ENCODE data around the gene D2HGDH.
"Not testable (repeated sequence)": the region's sequence is repeated elsewhere in the genome, so short reads cannot be mapped to it uniquely, and the experiment has no call there.

The D2HGDH gene

GRCh38 chr2:241788572-241788971 is 54.1 kb downstream of the D2HGDH start:
- peak overlapping the region; percentile 50 for H3K27ac ChIP-seq (ENCODE audit: low read depth, low read length)
- no peaks in the 10 kb centered on the region for H4K20me1 ChIP-seq (ENCODE audit: control insufficient read depth, insufficient read depth, low read depth, low read length)
- peak overlapping the region; percentile 30; the same call in 1 of the 2 replicates for H3K4me3 ChIP-seq (ENCODE audit: low read length)
- H3K9me2 ChIP-seq (replicated peaks; ENCODE audit: control insufficient read depth, low read length), result no peaks in the 10 kb centered on the region
- peak overlapping the region; percentile 56 for H3K4me2 ChIP-seq (ENCODE audit: low read length)
- no peaks in the 10 kb centered on the region for H3K36me3 ChIP-seq (ENCODE audit: control insufficient read depth, low read length)
- H3K27me3 ChIP-seq (ENCODE audit: control insufficient read depth, low read length), result no peaks in the 10 kb centered on the region
- no peaks in the 10 kb centered on the region for H3F3A ChIP-seq (ENCODE audit: control insufficient read depth, insufficient read depth)
- H3K9me3 ChIP-seq (ENCODE audit: control insufficient read depth, insufficient read depth, low read length), result peaks cover 5% of the 10 kb centered on the region
- peaks cover 20% of the 10 kb centered on the region for H3K4me1 ChIP-seq (ENCODE audit: control insufficient read depth, low read length)
- TF ChIP-seq CTCF (IDR thresholded peaks at IDR 0.05; ENCODE audit: low read depth, low read length, poor library complexity, severe bottlenecking), result no peak
- no peaks in the 10 kb centered on the region for H3K79me2 ChIP-seq (ENCODE audit: control insufficient read depth, low read length)

DNA sequence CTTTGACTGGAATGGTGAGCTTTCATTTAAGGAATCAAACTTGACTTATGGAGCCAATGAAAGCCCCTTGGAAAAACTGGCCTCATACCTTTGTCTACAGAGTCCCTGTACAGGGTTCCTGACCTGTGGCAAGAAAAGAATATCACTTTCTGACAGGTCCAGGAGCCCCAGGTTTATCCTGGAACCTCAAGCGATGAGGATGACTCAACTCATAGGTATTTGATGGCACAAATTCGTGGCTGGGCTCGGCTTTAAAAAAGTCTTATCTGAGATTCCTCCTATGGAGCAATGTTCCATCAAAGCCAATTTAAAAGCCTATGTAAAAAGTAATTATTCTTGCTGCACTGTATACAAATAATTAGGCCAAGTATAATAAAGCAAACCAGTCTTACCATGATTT is 57.0 kb downstream of the D2HGDH start:
- peaks cover 20% of the 10 kb centered on the region for H3K4me1 ChIP-seq (ENCODE audit: control insufficient read depth, low read length)
- H4K20me1 ChIP-seq (ENCODE audit: control insufficient read depth, insufficient read depth, low read depth, low read length); H3K36me3 ChIP-seq (ENCODE audit: control insufficient read depth, low read length); H3K4me3 ChIP-seq (ENCODE audit: low read length); H3K9me3 ChIP-seq (ENCODE audit: control insufficient read depth, insufficient read depth, low read length); H3K9me2 ChIP-seq (replicated peaks; ENCODE audit: control insufficient read depth, low read length); H3K4me2 ChIP-seq (ENCODE audit: low read length); H3K27me3 ChIP-seq (ENCODE audit: control insufficient read depth, low read length); H3F3A ChIP-seq (ENCODE audit: control insufficient read depth, insufficient read depth); H3K79me2 ChIP-seq (ENCODE audit: control insufficient read depth, low read length); H3K27ac ChIP-seq (ENCODE audit: low read depth, low read length): not testable (repeated sequence)

DNA sequence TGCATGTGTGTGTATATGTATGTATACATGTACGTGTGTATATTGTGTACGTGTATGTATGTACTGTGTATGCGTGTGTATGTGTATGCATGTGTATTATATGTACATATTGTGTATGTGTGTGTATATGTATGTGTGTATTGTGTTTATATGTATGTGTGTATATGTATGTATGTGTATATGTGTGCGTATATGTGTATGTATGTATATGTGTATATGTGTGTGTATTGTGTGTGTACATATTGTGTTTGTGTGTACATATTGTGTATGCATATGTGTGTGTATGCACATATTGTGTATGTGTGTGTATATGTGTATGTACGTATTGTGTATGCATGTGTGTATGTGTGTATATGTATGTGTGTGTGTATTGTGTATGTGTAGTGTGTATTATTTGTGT is 59.0 kb downstream of the D2HGDH start:
- peaks cover 12% of the 10 kb centered on the region for H3K4me1 ChIP-seq (ENCODE audit: control insufficient read depth, low read length)
- H3K9me2 ChIP-seq (replicated peaks; ENCODE audit: control insufficient read depth, low read length), result no peaks in the 10 kb centered on the region
- H3K36me3 ChIP-seq (ENCODE audit: control insufficient read depth, low read length), result no peaks in the 10 kb centered on the region
- H3K4me2 ChIP-seq (ENCODE audit: low read length), result no peak overlapping the region
- no peak overlapping the region for H3K27ac ChIP-seq (ENCODE audit: low read depth, low read length)
- no peak for TF ChIP-seq CTCF (IDR thresholded peaks at IDR 0.05; ENCODE audit: low read depth, low read length, poor library complexity, severe bottlenecking)
- TF ChIP-seq EZH2phosphoT487 (IDR thresholded peaks at IDR 0.05; ENCODE audit: borderline replicate concordance, low read length), result no peak
- no peak overlapping the region for H3K4me3 ChIP-seq (ENCODE audit: low read length)
- H3K79me2 ChIP-seq (ENCODE audit: control insufficient read depth, low read length), result no peaks in the 10 kb centered on the region
- H3K27me3 ChIP-seq (ENCODE audit: control insufficient read depth, low read length), result no peaks in the 10 kb centered on the region
- no peaks in the 10 kb centered on the region for H3F3A ChIP-seq (ENCODE audit: control insufficient read depth, insufficient read depth)
- no peaks in the 10 kb centered on the region for H4K20me1 ChIP-seq (ENCODE audit: control insufficient read depth, insufficient read depth, low read depth, low read length)
- H3K9me3 ChIP-seq (ENCODE audit: control insufficient read depth, insufficient read depth, low read length), result peaks cover 5% of the 10 kb centered on the region

DNA sequence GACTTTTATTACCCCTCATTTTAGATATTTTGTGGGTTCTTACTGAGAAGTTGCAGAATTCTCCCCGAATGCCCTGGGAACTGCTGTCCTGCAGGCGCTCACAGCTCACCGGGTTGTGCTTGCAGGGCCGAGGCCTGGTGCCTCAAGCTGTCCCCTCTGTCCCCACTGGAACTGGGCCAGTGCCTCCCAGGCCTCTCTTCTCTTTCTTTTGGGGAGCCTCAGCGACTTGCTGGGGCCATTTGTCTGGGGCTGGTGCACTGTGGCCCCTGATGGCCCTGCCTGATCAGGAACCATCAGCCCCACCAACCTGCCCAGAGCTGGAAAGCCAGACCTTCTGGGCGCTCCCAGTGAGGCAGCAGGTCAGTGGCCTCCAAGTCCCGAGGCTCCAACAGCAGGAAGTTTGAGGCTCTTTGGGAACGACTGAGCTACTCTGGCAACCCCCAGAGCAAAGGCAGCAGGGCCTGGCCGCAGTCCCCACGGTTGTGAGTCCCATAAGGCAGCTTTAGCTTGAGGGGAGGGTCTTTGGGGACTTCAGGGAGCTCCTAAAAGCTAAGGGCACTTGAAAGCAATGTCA is 59.9 kb downstream of the D2HGDH start:
- H4K20me1 ChIP-seq (ENCODE audit: control insufficient read depth, insufficient read depth, low read depth, low read length), result no peaks in the 10 kb centered on the region
- H3K27ac ChIP-seq (ENCODE audit: low read depth, low read length), result no peak overlapping the region
- H3K79me2 ChIP-seq (ENCODE audit: control insufficient read depth, low read length), result no peaks in the 10 kb centered on the region
- H3K27me3 ChIP-seq (ENCODE audit: control insufficient read depth, low read length), result no peaks in the 10 kb centered on the region
- H3K9me3 ChIP-seq (ENCODE audit: control insufficient read depth, insufficient read depth, low read length), result peaks cover 4% of the 10 kb centered on the region
- no peaks in the 10 kb centered on the region for H3K36me3 ChIP-seq (ENCODE audit: control insufficient read depth, low read length)
- TF ChIP-seq EZH2phosphoT487 (IDR thresholded peaks at IDR 0.05; ENCODE audit: borderline replicate concordance, low read length), result no peak
- TF ChIP-seq CTCF (IDR thresholded peaks at IDR 0.05; ENCODE audit: low read depth, low read length, poor library complexity, severe bottlenecking), result no peak
- H3F3A ChIP-seq (ENCODE audit: control insufficient read depth, insufficient read depth), result no peaks in the 10 kb centered on the region
- no peak overlapping the region for H3K4me3 ChIP-seq (ENCODE audit: low read length)
- H3K9me2 ChIP-seq (replicated peaks; ENCODE audit: control insufficient read depth, low read length), result no peaks in the 10 kb centered on the region
- peaks cover 3% of the 10 kb centered on the region for H3K4me1 ChIP-seq (ENCODE audit: control insufficient read depth, low read length)
- H3K4me2 ChIP-seq (ENCODE audit: low read length), result no peak overlapping the region

Data from DOHH2 (cell line).